HG02970 (cell line): Measurements from ENCODE around the gene RNF2.

Experiments used
- ATAC-seq: cut with Tn5 transposase; IDR thresholded peaks from one replicate; pipeline ENCODE4 v1.9.1; 2021; ENCODE audit warnings: mild to moderate bottlenecking, moderate library complexity, moderate number of reproducible peaks; ENCODE audit not compliant: unreplicated experiment, low FRiP score

The RNF2 gene

GRCh38 chr1:185087101-185087500 lies 41.7 kb downstream of the RNF2 start:
- no peak for ATAC-seq

DNA sequence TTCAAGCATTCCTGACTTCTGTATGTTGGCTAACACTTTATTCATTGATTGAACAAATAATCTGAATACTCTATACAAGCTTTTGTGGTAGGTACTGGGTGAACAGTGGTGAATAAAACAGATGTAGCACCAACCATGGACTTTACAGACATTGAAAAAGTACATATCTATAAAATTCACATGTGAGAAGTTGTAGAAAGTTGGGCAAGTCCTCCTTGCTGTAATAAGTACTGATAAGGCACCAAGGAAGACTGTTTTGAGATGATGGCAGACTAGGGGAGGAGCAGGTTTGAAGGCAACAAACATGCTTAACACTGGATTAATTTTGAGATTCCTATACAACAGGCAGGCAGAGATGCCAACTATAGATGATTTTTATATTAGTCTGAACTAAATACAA lies 42.4 kb downstream of the RNF2 start:
- ATAC-seq = no peak

DNA sequence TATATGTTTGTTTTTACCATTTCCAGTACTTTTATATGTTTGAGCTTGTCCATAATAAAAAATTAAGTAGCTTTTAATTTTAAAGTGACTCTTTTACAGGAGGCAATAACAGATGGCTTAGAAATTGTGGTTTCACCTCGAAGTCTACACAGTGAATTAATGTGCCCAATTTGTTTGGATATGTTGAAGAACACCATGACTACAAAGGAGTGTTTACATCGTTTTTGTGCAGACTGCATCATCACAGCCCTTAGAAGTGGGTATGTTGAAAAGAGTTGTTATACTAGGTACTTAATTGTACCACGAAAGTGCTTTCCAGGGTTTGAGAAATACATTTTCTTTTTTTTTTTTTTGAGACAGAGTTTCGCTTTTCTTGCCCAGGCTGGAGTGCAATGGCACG lies 46.1 kb downstream of the RNF2 start:
- no peak for ATAC-seq

DNA sequence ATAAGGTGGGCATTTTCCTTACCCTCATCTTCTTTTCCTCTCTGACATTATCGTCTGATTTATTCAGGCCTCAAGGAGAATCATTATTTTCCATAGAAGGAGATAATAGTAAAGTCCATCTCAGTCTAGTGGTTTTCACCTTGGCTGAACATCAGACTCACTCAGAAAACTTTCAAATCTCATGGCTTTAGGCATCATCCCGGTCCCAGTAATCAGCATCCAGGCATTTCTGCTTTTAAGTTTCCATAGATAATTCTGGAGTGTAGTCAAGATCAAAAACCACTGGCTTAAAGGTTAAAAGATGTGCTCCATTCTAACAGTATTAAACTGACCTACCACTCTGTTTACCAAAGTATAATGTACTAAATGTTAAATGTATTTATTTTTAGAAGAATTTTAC lies 49.4 kb downstream of the RNF2 start:
- ATAC-seq = no peak

- no peak for ATAC-seq
Observed at GRCh38 chr1:185096531-185096930, 51.2 kb downstream of the RNF2 start.

DNA sequence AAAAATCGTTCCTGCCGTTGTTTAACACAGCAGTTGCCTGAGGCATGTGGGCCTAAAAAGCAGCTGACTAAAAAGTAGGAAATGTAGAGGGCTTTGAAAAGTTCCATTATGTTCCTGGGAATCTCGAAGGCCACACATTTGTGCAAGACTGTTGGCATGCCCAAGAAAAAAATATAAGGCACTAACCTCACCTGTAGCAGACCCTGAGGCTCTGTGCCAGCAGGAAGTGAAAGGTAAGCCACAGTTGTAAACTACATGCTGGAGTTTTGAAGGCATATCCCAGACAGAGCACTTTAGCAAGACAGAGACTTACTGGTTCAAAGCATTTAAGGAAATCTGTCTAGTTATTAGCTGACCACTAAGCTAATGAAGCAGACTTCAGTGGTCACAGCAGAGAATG lies 58.7 kb downstream of the RNF2 start:
- ATAC-seq = no peak

DNA sequence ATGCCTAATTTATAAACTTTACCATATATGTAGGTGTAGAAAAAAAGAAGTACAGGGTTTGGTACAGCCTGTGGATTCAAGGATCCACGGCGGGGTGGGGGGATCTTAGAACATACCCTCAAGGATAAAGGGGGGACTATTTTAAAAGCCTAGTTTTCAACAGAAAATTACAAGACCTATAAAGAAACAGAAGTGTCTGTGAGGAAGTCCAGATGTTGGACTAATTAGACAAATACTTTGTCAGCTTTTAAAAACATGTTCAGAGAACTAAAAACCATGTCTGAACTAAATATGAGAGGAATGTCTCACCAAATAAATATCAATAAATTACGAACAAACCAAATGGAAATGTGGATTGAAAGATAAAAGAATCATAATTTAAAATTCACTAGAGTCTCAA lies 59.8 kb downstream of the RNF2 start:
- ATAC-seq = no peak

- no peak for ATAC-seq
Observed at GRCh38 chr1:185108321-185108720, 63.0 kb downstream of the RNF2 start.

GRCh38 chr1:185110145-185110544 lies 64.8 kb downstream of the RNF2 start:
- ATAC-seq = no peak

- ATAC-seq = no peak
Observed at GRCh38 chr1:185111873-185112272, 66.5 kb downstream of the RNF2 start.

DNA sequence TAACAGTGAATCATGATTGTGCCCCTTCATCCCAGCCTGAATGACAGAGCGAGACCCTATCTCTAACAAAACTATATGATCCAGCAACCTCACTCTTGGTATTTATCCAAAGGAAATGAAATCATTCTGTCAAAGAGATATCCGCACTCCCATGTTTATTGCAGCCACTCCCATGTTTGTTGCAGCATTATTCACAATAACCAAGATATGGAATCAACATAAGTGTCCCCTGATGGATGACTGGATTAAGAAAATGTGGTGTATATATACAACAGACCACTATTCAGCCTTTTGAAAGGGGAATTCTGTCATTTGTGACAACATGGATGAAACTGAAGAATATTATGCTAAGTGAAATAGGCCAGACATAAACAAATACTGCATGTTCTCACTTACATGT lies 67.0 kb downstream of the RNF2 start:
- ATAC-seq = no peak

DNA sequence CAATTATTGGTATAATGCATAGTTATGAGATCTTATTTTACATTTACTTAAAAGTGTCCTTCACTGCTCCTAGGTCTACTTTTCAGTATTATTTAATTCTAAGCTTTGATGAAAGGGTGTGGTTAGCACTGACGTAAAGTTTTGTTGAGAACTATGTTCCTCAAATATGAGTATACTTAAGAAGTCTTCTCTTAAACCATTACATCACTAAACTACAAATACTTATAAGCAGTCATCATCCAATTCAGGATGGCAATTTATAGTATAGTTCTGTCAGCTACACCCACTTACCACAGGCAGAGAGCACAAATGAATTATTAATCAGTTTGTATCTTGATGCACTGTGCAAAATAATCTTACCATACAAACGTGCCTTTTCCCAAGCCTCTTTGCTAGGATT lies 84.3 kb downstream of the RNF2 start:
- ATAC-seq = no peak

DNA sequence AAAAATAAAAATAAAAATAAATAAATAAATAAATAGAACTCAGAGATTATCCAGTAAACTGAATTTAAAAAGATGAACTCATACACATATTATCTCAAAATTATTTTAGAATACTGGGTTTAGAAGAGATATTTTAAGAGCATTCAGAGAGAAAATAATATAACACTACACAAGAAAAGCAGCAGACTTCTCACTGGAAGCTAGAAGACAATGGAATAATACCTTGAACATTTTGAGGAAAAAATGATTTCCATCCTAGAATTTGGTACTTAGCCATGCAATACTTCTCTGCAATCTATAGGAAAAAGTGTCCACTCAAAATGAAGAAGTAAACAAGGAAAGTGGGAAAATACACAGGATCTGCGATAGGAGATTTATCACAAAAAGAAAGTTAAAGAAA lies 87.2 kb downstream of the RNF2 start:
- ATAC-seq = no peak

DNA sequence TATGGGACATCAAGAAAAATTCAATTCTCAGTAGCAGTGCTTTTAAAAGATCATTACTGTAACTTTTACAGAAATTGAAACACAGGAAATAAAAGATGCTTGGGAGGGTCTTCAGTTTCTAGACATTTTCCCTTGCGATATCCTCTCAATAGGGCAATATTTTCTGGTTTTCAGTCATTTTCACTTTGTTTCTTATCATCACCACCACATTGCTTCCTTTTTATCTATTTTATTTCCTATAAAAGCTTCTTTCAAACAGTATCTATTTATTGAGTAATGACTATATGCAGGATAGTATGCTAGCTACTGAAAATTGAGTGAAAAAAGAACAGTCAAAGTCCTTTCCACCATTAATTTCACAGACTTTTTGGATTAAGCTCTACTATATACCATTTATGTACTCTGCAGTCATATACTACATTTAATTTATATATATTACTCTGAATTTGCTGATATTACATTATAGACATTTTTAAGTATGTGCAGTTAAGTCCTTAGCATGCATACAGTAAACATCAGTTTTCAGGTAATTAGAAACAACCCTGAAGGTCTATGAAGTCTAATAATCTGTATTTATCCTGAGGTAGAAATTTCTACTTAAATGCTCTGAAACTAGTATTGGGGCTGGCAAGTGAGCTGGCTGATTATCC lies 92.7 kb downstream of the RNF2 start:
- no peak for ATAC-seq

DNA sequence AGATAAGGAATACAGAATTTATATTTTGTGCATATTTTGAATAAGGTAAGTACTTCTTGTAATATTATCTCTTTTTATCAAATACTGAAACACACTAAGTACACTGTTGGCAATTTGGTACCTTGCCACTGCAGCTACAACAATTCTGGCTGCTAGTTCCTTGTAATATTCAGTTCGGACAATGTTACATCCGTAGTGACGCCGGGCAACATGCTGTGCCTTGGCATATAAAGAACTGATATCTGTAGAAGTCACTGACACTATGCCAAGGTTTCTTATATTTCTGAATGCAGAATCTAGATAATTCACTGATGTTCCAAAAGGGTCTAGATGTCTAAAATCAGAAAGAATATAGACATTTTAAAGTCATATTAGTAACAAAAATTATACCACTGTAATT lies 93.9 kb downstream of the RNF2 start:
- ATAC-seq = no peak

- ATAC-seq = no peak
Observed at GRCh38 chr1:185144233-185144632, 98.9 kb downstream of the RNF2 start.

GRCh38 chr1:185151215-185151614 lies 105.9 kb downstream of the RNF2 start:
- ATAC-seq = no peak
